H1 (cell line): Measurements from ENCODE around the gene TUBB4B. TPM values are rescaled to one million over a fixed set of nuclear protein-coding genes. Genes with fewer than 3 reads are reported as not detected.

Experiments used
- CTCF ChIA-PET: fragments of 300-600 bp; sonication (Branson Sonifier 250); formaldehyde crosslinking; loops from one replicate; lab custom pipeline; 2021; ENCODE audit not compliant: partially characterized antibody; lab: Charles Lee
- POLR2A ChIA-PET: fragments of 300-600 bp; sonication (Branson Sonifier 250); formaldehyde crosslinking; loops from one replicate; lab custom pipeline; 2021; ENCODE audit warnings: inconsistent platforms; ENCODE audit not compliant: partially characterized antibody; lab: Charles Lee
- DNase-seq, 2 experiments: peaks; one replicate each; pipeline versions ENCODE4 v3.0.0 to v3.0.0-alpha.2; 2010 to 2022; ENCODE audit warnings: low spot score in 2 of 2, low read depth in 1 of 2, mixed read lengths in 1 of 2
- FAIRE-seq: peaks from 2 replicates; lab custom pipeline; 2011; peaks lifted over from hg19 to GRCh38; lab: Jason Lieb, UNC
- H2AFZ ChIP-seq: 2 replicates; pipeline ENCODE4 v1.8.1; 2012; ENCODE audit warnings: low read length, inconsistent platforms
- H2AK5ac ChIP-seq: 2 replicates; pipeline ENCODE4 v1.6.1; 2013; ENCODE audit warnings: low read depth, low read length
- H2BK120ac ChIP-seq: replicated peaks from 2 replicates; pipeline ENCODE3; 2013; ENCODE audit warnings: low read depth, low read length, inconsistent platforms
- H2BK12ac ChIP-seq: 2 replicates; pipeline ENCODE4 v1.6.1; 2013; ENCODE audit warnings: low read depth, low read length
- H2BK15ac ChIP-seq: 2 replicates; pipeline ENCODE4 v1.6.1; 2013; ENCODE audit warnings: low read length
- H2BK20ac ChIP-seq: 2 replicates; pipeline ENCODE4 v1.6.1; 2013; ENCODE audit warnings: low read length
- H2BK5ac ChIP-seq: 2 replicates; pipeline ENCODE4 v1.6.1; 2013; ENCODE audit warnings: low read depth, low read length
- H3K14ac ChIP-seq: 2 replicates; pipeline ENCODE4 v1.6.1; 2013; ENCODE audit warnings: inconsistent platforms; ENCODE audit not compliant: insufficient read length
- H3K18ac ChIP-seq: 2 replicates; pipeline ENCODE4 v1.6.1; 2013; ENCODE audit warnings: low read length; ENCODE audit errors: extremely low read depth
- H3K23ac ChIP-seq: 2 replicates; pipeline ENCODE4 v1.6.1; 2013; ENCODE audit warnings: inconsistent platforms; ENCODE audit not compliant: insufficient read length
- H3K23me2 ChIP-seq: 2 replicates; pipeline ENCODE4 v1.6.1; 2013; ENCODE audit warnings: low read depth, low read length
- H3K27ac ChIP-seq: 2 replicates; pipeline ENCODE4 v1.6.1; 2011; ENCODE audit warnings: low read depth, low read length, inconsistent platforms
- H3K27me3 ChIP-seq, 4 experiments: replicated peaks in 1 of 4; 1 replicate in 1 of 4; 2 replicates in 3 of 4; pipeline versions ENCODE4 v1.6.1 to v1.8.1; 2011 to 2013; ENCODE audit warnings: low read length in 3 of 4, mild to moderate bottlenecking in 3 of 4, inconsistent platforms in 2 of 4, mixed read lengths in 2 of 4, moderate library complexity in 1 of 4; ENCODE audit not compliant: control insufficient read depth in 3 of 4, insufficient read depth in 3 of 4; ENCODE audit errors: extremely low read depth in 1 of 4
- H3K36me3 ChIP-seq, 4 experiments: 2 replicates each; pipeline versions ENCODE4 v1.6.1 to v1.8.1; 2011 to 2013; ENCODE audit warnings: mild to moderate bottlenecking in 4 of 4, low read length in 3 of 4, moderate library complexity in 2 of 4, control low read depth in 1 of 4, inconsistent platforms in 1 of 4; ENCODE audit not compliant: insufficient read depth in 4 of 4, control insufficient read depth in 2 of 4
- H3K4ac ChIP-seq: replicated peaks from 2 replicates; pipeline ENCODE3; 2013; ENCODE audit warnings: low read length, low read depth, mixed read lengths, inconsistent platforms; ENCODE audit not compliant: insufficient read length
- H3K4me1 ChIP-seq, 4 experiments: replicated peaks in 1 of 4; 1 replicate in 1 of 4; 2 replicates in 3 of 4; pipeline versions ENCODE4 v1.6.1 to v1.8.1; 2011 to 2013; ENCODE audit warnings: low read length in 3 of 4, inconsistent platforms in 2 of 4, mixed read lengths in 1 of 4; ENCODE audit not compliant: insufficient read depth in 4 of 4, control insufficient read depth in 3 of 4
- H3K4me2 ChIP-seq, 2 experiments: 2 replicates each; pipeline versions ENCODE4 v1.6.1 to v1.8.1; 2011 to 2013; ENCODE audit warnings: low read depth in 2 of 2, low read length in 2 of 2, control low read depth in 1 of 2, inconsistent platforms in 1 of 2, mild to moderate bottlenecking in 1 of 2; ENCODE audit not compliant: insufficient read depth in 1 of 2
- H3K4me3 ChIP-seq, 4 experiments: fragments of 200-600, 300-600 bp in 1 of 4; sonication (generic), shearing (Covaris generic), sonication (Bioruptor Twin) in 1 of 4; 2 replicates each; pipeline versions ENCODE4 v1.5.1 to v1.8.1; 2011 to 2016; ENCODE audit warnings: low read length in 4 of 4, low read depth in 3 of 4, control low read depth in 2 of 4, inconsistent platforms in 2 of 4, mild to moderate bottlenecking in 2 of 4, mixed read lengths in 1 of 4, moderate library complexity in 1 of 4; ENCODE audit not compliant: insufficient read depth in 2 of 4; ENCODE audit errors: extremely low read depth in 1 of 4
- H3K56ac ChIP-seq: replicated peaks from 2 replicates; pipeline ENCODE3; 2013; ENCODE audit warnings: low read depth, mild to moderate bottlenecking, mixed read lengths, low read length, inconsistent platforms; ENCODE audit not compliant: insufficient read length
- H3K79me1 ChIP-seq: 2 replicates; pipeline ENCODE4 v1.6.1; 2013; ENCODE audit warnings: low read depth, low read length, control low read depth
- H3K79me2 ChIP-seq, 2 experiments: 2 replicates each; pipeline versions ENCODE4 v1.6.1 to v1.8.1; 2012 to 2013; ENCODE audit warnings: low read length in 2 of 2, mild to moderate bottlenecking in 2 of 2, inconsistent platforms in 1 of 2; ENCODE audit not compliant: insufficient read depth in 2 of 2, control insufficient read depth in 1 of 2
- H3K9ac ChIP-seq, 4 experiments: replicated peaks in 1 of 4; 1 replicate in 1 of 4; 2 replicates in 3 of 4; pipeline versions ENCODE4 v1.6.1 to v1.8.1; 2011 to 2013; ENCODE audit warnings: low read depth in 3 of 4, low read length in 3 of 4, control low read depth in 2 of 4, mild to moderate bottlenecking in 2 of 4, moderate library complexity in 2 of 4, inconsistent platforms in 1 of 4; ENCODE audit errors: extremely low read depth in 1 of 4
- H3K9me3 ChIP-seq, 2 experiments: 2 replicates each; pipeline versions ENCODE4 v1.6.1 to v1.8.1; 2012 to 2013; ENCODE audit warnings: mild to moderate bottlenecking in 2 of 2, moderate library complexity in 2 of 2, control low read depth in 1 of 2, inconsistent platforms in 1 of 2, low read depth in 1 of 2, low read length in 1 of 2, mixed read lengths in 1 of 2; ENCODE audit not compliant: insufficient read depth in 2 of 2
- H4K20me1 ChIP-seq, 2 experiments: replicated peaks in 1 of 2; 2 replicates each; pipeline versions ENCODE3 to v1.8.1; 2011 to 2013; ENCODE audit warnings: inconsistent platforms in 2 of 2, low read length in 2 of 2, mild to moderate bottlenecking in 1 of 2; ENCODE audit not compliant: insufficient read depth in 2 of 2, control insufficient read depth in 1 of 2
- H4K5ac ChIP-seq: 2 replicates; pipeline ENCODE4 v1.6.1; 2013; ENCODE audit warnings: low read length, low read depth, mixed read lengths, inconsistent platforms; ENCODE audit not compliant: insufficient read length
- H4K8ac ChIP-seq: 2 replicates; pipeline ENCODE4 v1.8.0; 2013; ENCODE audit warnings: mild to moderate bottlenecking, moderate library complexity, low read length, inconsistent platforms; ENCODE audit not compliant: insufficient read depth; ENCODE audit errors: extremely low read depth
- H4K91ac ChIP-seq: replicated peaks from 2 replicates; pipeline ENCODE3; 2013; ENCODE audit warnings: low read length, mixed read lengths, inconsistent platforms; ENCODE audit not compliant: insufficient read length
- CBX5 ChIP-seq: fragments of 300-800, 300-1000 bp; sonication (generic); IDR thresholded peaks from 2 replicates; pipeline ENCODE4 v1.7.1; 2016; ENCODE audit warnings: antibody characterized with exemption, low read length, low read depth
- EGR1 ChIP-seq: IDR thresholded peaks from 2 replicates; pipeline ENCODE4 v1.6.1; 2011; ENCODE audit warnings: low read depth, low read length, borderline replicate concordance
- GABPA ChIP-seq: IDR thresholded peaks from 2 replicates; pipeline ENCODE4 v1.6.1; 2011; ENCODE audit warnings: mild to moderate bottlenecking, low read length, moderate library complexity, borderline replicate concordance; ENCODE audit not compliant: insufficient read depth
- KDM5A ChIP-seq: fragments of 200-600 bp; IDR thresholded peaks from 2 replicates; pipeline ENCODE4 v1.7.1; 2012; ENCODE audit warnings: mild to moderate bottlenecking, low read length, inconsistent platforms, mixed read lengths
- MAFK ChIP-seq: IDR thresholded peaks from 2 replicates; pipeline ENCODE4 v1.6.1; 2012; ENCODE audit warnings: low read depth, mild to moderate bottlenecking, improper control_type of control experiment, low read length
- POLR2A ChIP-seq, 2 experiments: IDR thresholded peaks; 1 replicate in 1 of 2; 2 replicates in 1 of 2; pipeline ENCODE4 v1.6.1; 2011; ENCODE audit warnings: low read depth in 2 of 2, low read length in 2 of 2, mild to moderate bottlenecking in 2 of 2; ENCODE audit errors: control extremely low read depth in 1 of 2
- RAD21 ChIP-seq, 2 experiments: IDR thresholded peaks in 1 of 2; conservative IDR thresholded peaks in 1 of 2; 2 replicates each; pipeline ENCODE4 v1.6.1; 2011; ENCODE audit warnings: low read depth in 2 of 2, low read length in 2 of 2, improper control_type of control experiment in 1 of 2, inconsistent platforms in 1 of 2, mild to moderate bottlenecking in 1 of 2, moderate library complexity in 1 of 2
- SIN3A ChIP-seq, 2 experiments: IDR thresholded peaks in 1 of 2; conservative IDR thresholded peaks in 1 of 2; 2 replicates each; pipeline ENCODE4 v1.6.1; 2011 to 2012; ENCODE audit warnings: low read length in 2 of 2, improper control_type of control experiment in 1 of 2, low read depth in 1 of 2, mild to moderate bottlenecking in 1 of 2
- WGBS, 2 experiments: shearing (Covaris generic) in 1 of 2; methylation state at CpG; one replicate each; pipeline versions ENCODE4 v1.1.6 to v1.1.7; 2013 to 2015; ENCODE audit warnings: low lambda C conversion rate in 2 of 2, mixed read lengths in 2 of 2, inconsistent platforms in 1 of 2, low coverage in 1 of 2, missing lambda C conversion rate in 1 of 2; ENCODE audit not compliant: insufficient replicate concordance in 2 of 2, insufficient coverage in 1 of 2, insufficient read length in 1 of 2; ENCODE audit errors: extremely low coverage in 1 of 2, missing lambda C conversion rate in 1 of 2; 5-methylcytosine and 5-hydroxymethylcytosine counted together
- polyA plus RNA-seq, 7 experiments: library from polyadenylated mRNA; depleted of rRNA in 3 of 7; stranded (reverse) in 5 of 7; unstranded in 2 of 7; fragments of >200 nt in 5 of 7; fragments of 200-250 nt in 2 of 7; gene quantifications; 1 replicate in 5 of 7; 2 replicates in 1 of 7; 4 replicates in 1 of 7; pipeline versions ENCODE4 v1.2.1 to v1.2.3, GENCODE V29; 2011 to 2013; ENCODE audit warnings: missing spikeins in 2 of 7, mixed read lengths in 2 of 7
- total RNA-seq: library from RNA; stranded (reverse); fragmentation: NEBNext Ultra II Directional; extraction: Animal tissue kit (Norgen Biotek cat#: 25700); gene quantifications from 2 replicates; pipeline ENCODE4 v1.2.1, GENCODE V29; 2021
- TF ChIP-seq, protein P1 (sequence below): IDR thresholded peaks from 2 replicates; pipeline ENCODE4 v1.6.1; 2012; ENCODE audit warnings: inconsistent platforms

The TUBB4B gene
- total and polyA plus RNA-seq, 2 of the 8 experiments (the other 6 are each of a cell fraction or from before 2014, with no cell fraction given): 280 to 307 TPM

GRCh38 chr9:137277329-137278041 is 36.4 kb downstream of the TUBB4B start, which contains the start of gene TOR4A:
Gene TOR4A, plus strand, starts transcription at chr9:137277726. Its CDS starts 964 bp downstream, at chr9:137278690.
- Histone ChIP-seq H3K4me2 (peak within 1 kb of the TSS; percentile 58 to 80), H3K27ac (peak within 1 kb of the TSS; percentile 28; the same call in 1 of the 2 replicates), H3K14ac (no peak within 1 kb of the TSS), H2BK20ac (no peak within 1 kb of the TSS), H2BK120ac (no peak within 1 kb of the TSS), H3K79me2 (no peaks in the 10 kb centered on the region), H3K79me1 (no peaks in the 10 kb centered on the region), H2AK5ac (peak within 1 kb of the TSS; percentile 28; the same call in 1 of the 2 replicates), H2BK5ac (peak within 1 kb of the TSS; percentile 91; the same call in 1 of the 2 replicates), H4K8ac (peak within 1 kb of the TSS; percentile 94), H3K27me3 (peaks cover 2 to 27% (median 14%) of the 10 kb centered on the region in 4 experiments; a peak in 6 of 7 replicates), H4K91ac (peak within 1 kb of the TSS; percentile 97), H2BK15ac (no peak within 1 kb of the TSS), H3K56ac (peak within 1 kb of the TSS; percentile 69), H4K5ac (peak within 1 kb of the TSS; percentile 64), H2BK12ac (no peak within 1 kb of the TSS), H3K4ac (peak within 1 kb of the TSS; percentile 19), H3K4me3 (peak within 1 kb of the TSS; percentile 26 to 70 (median 58)), H4K20me1 (peaks cover 0 to 15% of the 10 kb centered on the region in 2 experiments), H2AFZ (no peak within 1 kb of the TSS), H3K4me1 (peaks cover 0 to 28% (median 19%) of the 10 kb centered on the region in 4 experiments; a peak in 6 of 7 replicates), H3K9ac (peak within 1 kb of the TSS in 1 of 4 experiments; percentile 4; a peak in 2 of 7 replicates), H3K23me2 (peaks cover 13% of the 10 kb centered on the region; the same call in 1 of the 2 replicates), H3K23ac (no peak within 1 kb of the TSS), H3K36me3 (peaks cover 0 to 15% (median 2%) of the 10 kb centered on the region in 4 experiments; a peak in 3 of 8 replicates), H3K9me3 (no peaks in the 10 kb centered on the region; a peak in 1 of 4 replicates), H3K18ac (peak within 1 kb of the TSS; percentile 68)
- WGBS, 2 experiments: 6% methylated on average over 15 of the region's 25 CpGs; no CpG with 5 or more reads in 1 of the 2 experiments
- DNase-seq: peak in 1 of 2 experiments; percentile 86
- CTCF ChIA-PET: interaction anchor here (0.7 to 2.7 kb wide), 12 partner anchors 10 to 209 kb away, joined by 3 to 10 read pairs (median 4); partner anchors contain the start of genes EXD3, NELFB, NOXA1 and NRARP
- no peak for FAIRE-seq
- POLR2A ChIA-PET: interaction anchor here (0.8 to 47.8 kb wide), 12 partner anchors 9 to 431 kb away, joined by 3 to 1462 read pairs (median 6); partner anchors contain the start of genes CYSRT1, NDOR1, NELFB and NRARP
- TF ChIP-seq MAFK (no peak), POLR2A (IDR thresholded peaks at IDR 0.05; ENCODE audit: control extremely low read depth in 1 of 2, low read depth in 2 of 2, low read length in 2 of 2) (peak in 1 of 2 experiments; percentile 41; a peak in 1 of 3 replicates), SIN3A (conservative IDR thresholded peaks at IDR 0.05 in 1 of 2, IDR thresholded peaks at IDR 0.05 in 1 of 2; ENCODE audit: low read depth in 1 of 2, low read length in 2 of 2) (0 out of 4 replicates have a peak, but pooled peaks of 1 of the 2 experiments have one; percentile 43), RAD21 (IDR thresholded peaks at IDR 0.05 in 1 of 2, conservative IDR thresholded peaks at IDR 0.05 in 1 of 2; ENCODE audit: low read depth in 2 of 2, low read length in 2 of 2) (peak in 1 of 2 experiments; percentile 6; a peak in 1 of 4 replicates), KDM5A (no peak), CBX5 (no peak), EGR1 (peak; percentile 35; the same call in 1 of the 2 replicates), GABPA (peak; percentile 70; the same call in 1 of the 2 replicates)
- TF ChIP-seq, protein P1, sequence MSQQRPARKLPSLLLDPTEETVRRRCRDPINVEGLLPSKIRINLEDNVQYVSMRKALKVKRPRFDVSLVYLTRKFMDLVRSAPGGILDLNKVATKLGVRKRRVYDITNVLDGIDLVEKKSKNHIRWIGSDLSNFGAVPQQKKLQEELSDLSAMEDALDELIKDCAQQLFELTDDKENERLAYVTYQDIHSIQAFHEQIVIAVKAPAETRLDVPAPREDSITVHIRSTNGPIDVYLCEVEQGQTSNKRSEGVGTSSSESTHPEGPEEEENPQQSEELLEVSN: 0 out of 2 replicates have a peak, but pooled peaks have one; percentile 12
